AG09309 (cell line): Measurements from ENCODE around the gene ERP27.

Experiments used
- DNase-seq: peaks from one replicate; pipeline ENCODE4 v3.0.0-alpha.2; 2010; ENCODE audit warnings: low read depth
- H3K4me3 ChIP-seq: 2 replicates; pipeline ENCODE4 v1.5.1; 2011; ENCODE audit warnings: mild to moderate bottlenecking, low read depth, low read length, moderate library complexity; ENCODE audit not compliant: control insufficient read depth
- TF ChIP-seq, protein P1 (sequence below): IDR thresholded peaks from 2 replicates; pipeline ENCODE4 v1.5.1; 2011; ENCODE audit warnings: mild to moderate bottlenecking, low read depth, low read length, inconsistent platforms; ENCODE audit not compliant: insufficient read depth, control insufficient read depth; ENCODE audit errors: missing control alignments

The ERP27 gene

DNA sequence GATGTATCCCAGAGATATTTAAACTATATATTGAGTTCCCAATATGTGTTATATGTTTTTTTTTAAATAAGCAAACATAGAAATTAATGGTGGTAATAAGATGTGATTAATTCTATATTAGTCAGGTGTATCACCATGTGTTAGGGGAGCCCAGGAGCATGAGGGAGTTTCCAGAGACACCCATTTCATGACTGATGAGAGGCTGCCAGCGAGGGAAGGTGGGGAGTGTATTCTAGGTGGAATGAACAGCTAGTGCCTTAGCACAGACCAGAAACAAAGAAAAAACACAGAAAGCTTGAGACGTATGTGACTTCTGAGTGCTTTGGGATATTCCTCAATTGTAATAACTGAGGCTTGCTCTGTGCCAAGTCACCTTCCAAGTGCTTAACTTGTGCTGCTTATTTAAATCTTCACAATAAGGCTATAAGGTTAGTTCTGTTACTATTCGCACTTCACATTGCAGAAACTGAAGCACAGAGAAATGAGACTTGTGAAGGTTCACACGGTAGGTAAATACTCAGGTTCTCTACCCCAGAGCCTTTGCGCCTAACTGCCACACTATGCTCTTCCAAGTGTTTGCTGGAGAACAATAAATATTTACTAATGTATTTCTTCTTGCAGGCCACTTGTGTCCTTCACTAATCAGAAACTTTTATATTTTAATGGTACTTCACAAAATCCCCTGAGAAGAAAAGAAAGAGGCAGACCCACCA lies 34.8 kb downstream of the ERP27 start:
- H3K4me3 ChIP-seq, result no peak overlapping the region
- no peak for DNase-seq
- TF ChIP-seq, protein P1, sequence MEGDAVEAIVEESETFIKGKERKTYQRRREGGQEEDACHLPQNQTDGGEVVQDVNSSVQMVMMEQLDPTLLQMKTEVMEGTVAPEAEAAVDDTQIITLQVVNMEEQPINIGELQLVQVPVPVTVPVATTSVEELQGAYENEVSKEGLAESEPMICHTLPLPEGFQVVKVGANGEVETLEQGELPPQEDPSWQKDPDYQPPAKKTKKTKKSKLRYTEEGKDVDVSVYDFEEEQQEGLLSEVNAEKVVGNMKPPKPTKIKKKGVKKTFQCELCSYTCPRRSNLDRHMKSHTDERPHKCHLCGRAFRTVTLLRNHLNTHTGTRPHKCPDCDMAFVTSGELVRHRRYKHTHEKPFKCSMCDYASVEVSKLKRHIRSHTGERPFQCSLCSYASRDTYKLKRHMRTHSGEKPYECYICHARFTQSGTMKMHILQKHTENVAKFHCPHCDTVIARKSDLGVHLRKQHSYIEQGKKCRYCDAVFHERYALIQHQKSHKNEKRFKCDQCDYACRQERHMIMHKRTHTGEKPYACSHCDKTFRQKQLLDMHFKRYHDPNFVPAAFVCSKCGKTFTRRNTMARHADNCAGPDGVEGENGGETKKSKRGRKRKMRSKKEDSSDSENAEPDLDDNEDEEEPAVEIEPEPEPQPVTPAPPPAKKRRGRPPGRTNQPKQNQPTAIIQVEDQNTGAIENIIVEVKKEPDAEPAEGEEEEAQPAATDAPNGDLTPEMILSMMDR, result no peak

DNA sequence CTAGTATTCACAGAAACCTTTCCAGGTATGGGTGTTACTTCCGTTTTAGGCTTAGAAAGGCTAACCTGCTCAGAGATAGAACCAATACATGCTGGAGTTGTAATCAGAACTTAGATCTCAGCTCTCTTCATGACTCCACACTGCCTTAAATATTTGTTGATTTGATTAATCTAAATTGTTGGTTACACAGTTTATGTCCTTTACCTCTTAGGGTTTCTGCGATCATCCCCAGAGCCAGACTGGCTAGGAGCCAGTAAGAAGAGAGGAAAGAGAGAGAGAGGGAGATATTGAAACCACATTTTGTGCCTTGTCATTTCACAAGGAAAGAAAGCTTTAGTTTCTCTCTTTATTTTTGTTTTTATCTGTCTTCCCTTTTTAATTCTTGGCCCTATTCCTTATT lies 35.9 kb downstream of the ERP27 start:
- no peak overlapping the region for H3K4me3 ChIP-seq
- TF ChIP-seq, protein P1, result no peak
- DNase-seq, result no peak

DNA sequence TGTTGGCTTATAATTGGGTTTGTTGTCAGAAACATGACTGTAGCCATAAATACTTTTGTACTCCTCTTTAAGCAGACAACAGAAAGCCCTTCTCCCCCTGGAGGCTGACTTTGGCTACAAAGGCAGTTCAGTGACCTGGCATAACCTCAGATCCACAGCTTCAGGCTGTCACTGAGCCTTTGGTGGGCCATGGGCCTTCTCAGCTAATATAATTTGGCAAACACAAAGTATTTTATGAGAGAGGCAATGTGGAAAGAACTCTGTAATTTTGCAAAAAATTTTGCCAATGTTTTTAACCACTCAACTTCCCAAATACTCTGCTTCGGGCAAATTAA lies 37.1 kb downstream of the ERP27 start:
- TF ChIP-seq, protein P1, result no peak
- no peak for DNase-seq
- H3K4me3 ChIP-seq, result no peak overlapping the region

DNA sequence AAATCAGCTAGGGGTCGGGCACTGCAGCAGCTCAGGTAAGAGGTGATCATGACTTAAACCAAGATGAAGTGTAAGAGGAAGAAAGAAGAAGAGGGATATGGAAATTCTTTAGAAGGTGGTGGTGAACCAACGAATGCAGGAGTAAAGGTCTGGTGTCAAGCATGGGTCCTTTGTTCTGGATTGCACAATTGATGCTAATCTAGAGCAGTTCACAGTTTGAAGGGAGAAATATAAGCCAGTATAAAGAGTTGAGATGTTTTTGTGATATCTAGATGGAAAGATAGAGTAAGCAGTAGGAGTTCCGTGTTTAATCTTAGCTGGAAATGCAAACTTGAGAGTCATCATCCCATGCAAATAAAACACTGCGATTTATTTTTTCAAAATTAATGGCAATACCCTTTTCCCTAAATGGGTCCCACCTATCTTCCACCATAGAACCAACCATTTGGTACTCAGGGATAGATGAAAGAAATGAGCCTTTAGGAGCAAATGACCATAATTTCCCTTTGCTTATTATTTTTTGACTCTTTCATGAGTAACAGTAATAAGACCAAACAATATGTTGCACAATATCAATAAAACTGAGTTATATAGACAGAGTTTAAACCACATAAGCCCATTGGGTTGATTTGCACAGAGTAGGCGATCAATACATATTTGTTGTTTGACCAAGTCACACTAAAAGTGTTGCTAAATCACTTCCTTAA lies 37.7 kb downstream of the ERP27 start:
- no peak overlapping the region for H3K4me3 ChIP-seq
- no peak for DNase-seq
- TF ChIP-seq, protein P1, result no peak

DNA sequence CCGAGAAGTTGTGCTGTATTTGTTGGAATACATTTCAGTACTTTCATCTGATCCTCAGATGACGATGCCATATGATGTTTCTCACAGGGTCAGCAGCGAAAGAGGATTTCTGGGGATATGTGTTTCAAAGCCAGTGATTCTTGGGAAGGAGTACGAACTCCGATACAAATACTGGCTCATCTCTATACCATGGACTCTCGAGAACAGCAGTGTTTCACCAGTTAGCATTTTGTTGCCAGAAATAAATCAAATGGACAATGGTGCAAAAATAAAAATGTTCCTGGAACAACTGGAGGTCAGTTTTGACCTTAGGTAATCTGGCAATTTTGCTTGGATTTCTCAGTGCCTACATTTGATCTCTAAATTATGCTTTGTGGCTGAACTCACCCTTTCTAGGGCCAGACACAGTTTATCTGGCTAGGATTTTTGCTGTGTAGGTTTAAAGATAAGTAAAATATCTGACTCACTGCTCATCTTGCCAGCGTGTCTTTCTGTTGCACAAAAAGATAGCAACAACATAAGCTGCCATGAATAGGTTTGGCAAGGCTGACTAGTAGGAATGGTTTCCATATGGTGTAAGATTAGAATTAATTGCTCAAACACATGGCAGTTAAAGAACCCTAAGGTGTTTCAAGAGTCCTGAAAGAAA lies 41.7 kb downstream of the ERP27 start:
- peak; percentile 29 for DNase-seq
- TF ChIP-seq, protein P1, result no peak
- H3K4me3 ChIP-seq, result no peak overlapping the region

DNA sequence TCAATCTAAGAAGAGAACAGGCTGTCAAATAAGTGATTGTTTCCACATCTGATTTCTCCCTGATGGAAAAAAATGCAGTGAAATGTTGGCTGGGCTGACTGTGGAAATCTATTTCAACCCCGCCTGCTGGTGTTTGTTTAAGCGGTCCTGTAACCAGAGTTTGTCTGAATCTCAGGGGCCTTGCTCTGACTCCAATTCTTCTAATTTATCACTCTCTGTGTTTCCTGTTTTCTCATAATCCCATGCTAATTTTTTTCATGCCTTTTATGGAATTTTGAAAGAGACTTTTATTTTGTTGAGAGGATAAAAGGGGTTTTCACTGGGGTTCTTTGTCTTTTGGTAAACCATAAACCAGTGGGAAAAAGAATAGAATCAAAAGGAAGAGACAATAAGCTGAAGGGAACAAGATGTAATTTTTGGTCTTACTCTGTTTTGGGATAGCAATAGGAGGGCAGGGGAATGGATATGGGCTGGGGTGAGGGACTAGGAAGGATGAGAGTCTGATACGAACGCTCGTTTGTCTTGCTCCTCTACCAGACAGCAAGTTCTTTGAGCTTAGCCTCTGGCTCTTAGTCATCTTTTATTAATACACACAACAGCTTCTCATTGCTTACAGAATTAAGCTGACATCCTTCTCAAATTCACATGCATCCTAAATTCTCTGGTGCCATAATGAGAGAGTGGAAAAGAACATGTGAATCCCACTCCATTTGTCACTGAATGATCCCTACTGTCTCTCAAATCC lies 44.7 kb downstream of the ERP27 start:
- no peak overlapping the region for H3K4me3 ChIP-seq
- TF ChIP-seq, protein P1, result no peak
- no peak for DNase-seq
